ENCODE data around the gene GSTM5.
"Not testable (repeated sequence)": the region's sequence is repeated elsewhere in the genome, so short reads cannot be mapped to it uniquely, and the experiment has no call there.

GSTM5 gene

GRCh38 chr1:109762821-109763645 lies 51.0 kb downstream of the GSTM5 start:
- DNase-seq = no peak

- no peak for DNase-seq
Measured at GRCh38 chr1:109763646-109764415, 51.8 kb downstream of the GSTM5 start, which contains the start of gene EPS8L3. TSS of gene EPS8L3 (minus strand) at chr1:109763923. CDS start at chr1:109761749, 2,174 bp downstream.

DNA sequence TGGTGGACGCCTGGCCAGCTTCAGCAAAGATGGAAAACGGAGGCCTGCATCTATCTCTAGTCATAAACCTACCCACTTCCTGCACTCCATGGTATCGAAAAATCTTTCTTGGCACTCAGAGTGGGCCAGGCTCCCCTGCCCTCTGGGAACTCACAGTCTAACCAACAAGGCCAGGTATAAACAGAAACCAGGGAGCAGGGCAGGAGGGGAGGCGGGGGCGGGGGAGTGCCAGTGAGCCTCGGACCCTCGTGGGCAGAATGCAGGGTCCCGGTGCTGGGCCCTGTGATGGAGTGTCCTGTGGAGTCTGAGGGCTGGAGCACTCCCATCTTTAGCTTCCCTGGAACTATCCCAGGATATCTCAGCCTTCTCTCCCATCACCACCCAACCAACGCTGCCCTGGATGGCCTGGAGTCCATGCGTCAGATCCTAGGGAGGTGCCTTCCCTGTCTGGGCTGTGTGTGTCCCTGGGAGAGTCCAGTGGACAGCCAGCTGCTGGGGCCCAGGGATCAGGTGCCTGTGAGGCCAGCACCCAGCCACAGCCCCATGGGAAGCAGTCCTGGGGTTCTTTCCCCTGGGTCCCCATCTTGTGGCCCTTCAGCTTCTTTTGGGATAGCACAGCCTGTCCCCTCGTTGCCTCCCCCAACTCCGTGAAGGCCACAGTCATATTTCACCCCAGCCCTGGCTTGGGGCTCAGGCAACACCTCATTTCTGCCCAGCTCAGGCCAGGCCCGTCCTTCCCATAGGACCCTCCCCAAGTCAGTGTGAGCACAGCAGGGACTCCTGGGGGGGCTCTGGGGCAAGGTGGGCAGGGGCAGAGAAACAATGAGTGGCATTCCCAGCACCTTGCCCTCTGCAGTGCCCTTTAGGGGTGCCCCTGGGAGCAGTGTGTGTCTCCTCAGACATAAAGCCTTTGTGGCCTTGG lies 52.8 kb downstream of the GSTM5 start:
- DNase-seq = no peak

DNA sequence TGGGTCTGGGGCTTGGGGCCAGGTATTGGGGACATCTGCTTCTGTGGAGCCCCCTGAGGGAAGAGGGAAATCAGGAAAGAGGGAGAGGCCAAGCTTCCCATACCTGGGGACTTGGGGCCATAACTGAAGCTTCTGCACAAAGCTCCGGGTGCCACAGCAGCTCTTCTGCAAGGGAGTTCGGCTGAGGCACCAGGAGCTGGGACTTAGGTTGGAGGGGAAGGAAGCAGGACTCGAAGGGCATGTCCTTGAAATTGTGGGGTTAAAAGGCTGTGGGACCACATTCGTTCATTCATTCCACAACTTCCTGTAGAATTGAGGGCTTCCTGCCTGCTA lies 53.4 kb downstream of the GSTM5 start:
- DNase-seq = no peak

GRCh38 chr1:109765896-109766615 lies 54.0 kb downstream of the GSTM5 start:
- DNase-seq = no peak

DNA sequence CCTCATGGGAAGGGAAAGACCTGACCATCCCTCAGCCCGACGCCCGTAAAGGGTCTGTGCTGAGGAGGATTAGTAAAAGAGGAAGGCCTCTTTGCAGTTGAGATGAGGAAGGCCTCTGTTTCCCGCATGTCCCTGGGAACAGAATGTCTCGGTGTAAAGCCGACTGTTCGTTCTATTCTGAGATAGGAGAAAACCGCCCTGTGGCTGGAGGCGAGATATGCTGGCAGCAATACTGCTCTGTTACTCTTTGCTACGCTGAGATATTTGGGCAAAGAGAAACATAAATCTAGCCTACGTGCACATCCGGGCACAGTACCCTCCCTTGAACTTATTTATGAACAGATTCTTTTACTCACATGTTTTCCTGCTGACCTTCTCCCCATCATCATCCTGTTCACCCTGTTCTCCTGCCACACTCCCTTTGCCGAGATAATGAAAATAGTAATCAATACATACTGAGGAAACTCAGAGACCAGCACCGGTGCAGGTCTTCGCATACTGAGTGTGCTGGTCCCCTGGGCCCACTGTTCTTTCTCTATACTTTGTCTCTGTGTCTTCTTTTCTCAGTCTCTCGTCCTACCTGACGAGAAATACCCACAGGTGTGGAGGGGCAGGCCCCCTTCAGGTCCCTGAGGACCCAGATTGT lies 55.1 kb downstream of the GSTM5 start:
- DNase-seq = not testable (repeated sequence)
